GM18508 (cell line): ENCODE results near the gene AXDND1.
"Not testable (repeated sequence)": the region's sequence is repeated elsewhere in the genome, so short reads cannot be mapped to it uniquely, and the experiment has no call there.

Experiments used
- ATAC-seq: cut with Tn5 transposase; IDR thresholded peaks from one replicate; pipeline ENCODE4 v1.9.1; 2021; ENCODE audit warnings: moderate number of reproducible peaks; ENCODE audit not compliant: insufficient read depth, unreplicated experiment

AXDND1 gene

DNA sequence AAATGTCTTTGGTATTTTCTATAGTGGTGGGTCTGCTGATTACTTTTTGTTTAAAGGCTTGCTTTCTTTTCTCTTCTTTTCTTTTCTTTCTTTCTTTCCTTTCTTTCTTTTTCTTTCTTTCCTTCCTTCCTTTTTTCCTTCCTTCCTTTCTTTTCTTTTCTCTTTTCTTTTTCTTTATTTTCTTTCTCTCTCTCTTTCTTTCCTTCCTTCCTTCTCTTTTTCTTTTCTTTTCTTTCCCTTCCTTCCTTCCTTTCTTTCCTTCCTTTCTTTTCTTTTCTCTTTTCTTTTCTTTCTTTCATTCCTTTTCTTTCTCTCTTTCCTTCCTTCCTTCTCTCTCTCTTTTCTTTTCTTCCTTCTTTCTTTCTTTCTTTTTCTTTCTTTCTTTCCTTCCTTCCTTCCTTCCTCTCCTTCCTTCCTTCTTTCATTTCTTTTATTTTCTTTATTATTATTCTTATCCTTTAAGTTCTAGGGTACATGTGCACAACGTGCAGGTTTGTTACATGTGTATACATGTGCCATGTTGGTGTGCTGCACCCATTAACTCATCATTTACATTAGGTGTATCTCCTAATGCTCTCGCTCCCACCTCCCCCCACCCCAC is 93.9 kb downstream of the AXDND1 start:
- not testable (repeated sequence) for ATAC-seq

DNA sequence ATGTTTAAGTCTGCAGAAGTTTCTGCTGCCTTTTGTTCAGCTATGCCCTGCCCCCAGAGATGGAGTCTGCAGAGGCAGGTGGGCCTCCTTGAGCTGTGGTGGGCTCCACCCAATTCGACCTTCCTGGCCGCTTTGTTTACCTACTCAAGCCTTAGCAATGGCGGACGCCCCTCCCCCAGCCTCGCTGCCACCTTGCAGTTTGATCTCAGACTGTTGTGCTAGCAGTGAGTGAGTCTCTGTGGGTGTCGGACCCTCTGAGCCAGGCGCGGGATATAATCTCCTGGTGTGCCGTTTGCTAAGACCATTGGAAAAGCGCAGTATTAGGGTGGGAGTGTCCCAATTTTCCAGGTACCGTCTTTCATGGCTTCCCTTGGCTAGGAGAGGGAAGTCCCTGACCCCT is 99.9 kb downstream of the AXDND1 start:
- not testable (repeated sequence) for ATAC-seq

GRCh38 chr1:179474713-179475112 is 108.9 kb downstream of the AXDND1 start:
- ATAC-seq, result no peak

DNA sequence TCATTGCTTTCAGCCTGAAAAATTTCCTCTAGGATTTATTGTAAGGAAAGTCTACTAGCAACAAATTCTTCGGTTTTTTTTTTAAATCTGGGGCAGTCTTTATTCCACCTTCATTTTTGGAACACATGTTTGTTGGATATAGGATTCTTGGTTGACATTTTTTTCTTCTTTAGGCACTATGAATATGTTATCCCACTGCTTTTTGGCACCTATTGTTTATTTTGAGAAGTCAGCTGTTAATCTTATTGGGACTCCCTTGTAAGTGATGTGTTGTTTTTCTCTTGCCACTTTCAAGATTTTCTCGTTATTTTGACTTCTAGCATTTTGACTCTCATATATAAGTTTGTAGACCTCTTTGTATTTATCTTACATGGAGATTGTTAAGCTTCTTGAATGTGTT is 110.7 kb downstream of the AXDND1 start:
- ATAC-seq, result no peak

DNA sequence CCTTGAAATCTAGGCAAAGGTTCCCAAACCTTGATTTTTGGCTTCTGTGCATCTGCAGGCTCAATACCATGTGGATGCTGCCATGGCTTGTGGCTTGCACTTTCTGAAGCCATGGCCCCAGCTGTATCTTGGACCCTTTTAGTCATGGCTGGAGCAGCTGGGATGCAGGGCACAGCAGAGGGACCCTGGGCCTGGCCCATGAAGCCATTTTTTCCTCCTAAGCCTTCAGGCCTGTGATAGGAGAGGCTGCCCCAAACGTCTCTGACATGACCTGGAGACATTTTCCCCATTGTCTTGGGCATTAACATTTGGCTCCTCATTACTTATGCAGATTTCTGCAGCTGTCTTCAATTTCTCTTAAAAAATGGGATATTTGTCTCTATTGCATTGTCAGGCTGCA is 112.6 kb downstream of the AXDND1 start:
- ATAC-seq, result no peak

DNA sequence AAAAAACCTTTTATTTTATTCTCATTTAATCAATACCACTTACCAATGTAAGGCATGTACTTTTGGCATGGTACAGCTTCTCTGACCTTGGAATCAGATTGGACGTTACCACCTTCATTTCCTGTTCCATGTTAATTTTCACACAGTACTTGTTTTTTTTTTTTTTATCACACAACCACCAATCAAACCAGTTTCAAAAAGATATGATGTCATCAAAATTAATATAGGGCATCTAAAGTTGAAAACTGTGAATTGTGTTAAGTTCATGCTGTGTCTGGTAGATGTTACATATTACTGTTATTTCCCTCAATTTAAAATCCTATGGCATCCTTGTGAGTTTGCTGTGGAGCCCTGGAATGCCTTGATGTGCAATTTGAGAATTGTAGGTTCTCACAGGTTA is 124.8 kb downstream of the AXDND1 start:
- no peak for ATAC-seq

GRCh38 chr1:179493323-179493722 is 127.6 kb downstream of the AXDND1 start:
- no peak for ATAC-seq

- no peak for ATAC-seq
Measured at GRCh38 chr1:179506199-179506598, 140.4 kb downstream of the AXDND1 start.

GRCh38 chr1:179509384-179509783 is 143.6 kb downstream of the AXDND1 start:
- ATAC-seq, result no peak

GRCh38 chr1:179510038-179510437 is 144.3 kb downstream of the AXDND1 start:
- ATAC-seq, result peak; percentile 76

DNA sequence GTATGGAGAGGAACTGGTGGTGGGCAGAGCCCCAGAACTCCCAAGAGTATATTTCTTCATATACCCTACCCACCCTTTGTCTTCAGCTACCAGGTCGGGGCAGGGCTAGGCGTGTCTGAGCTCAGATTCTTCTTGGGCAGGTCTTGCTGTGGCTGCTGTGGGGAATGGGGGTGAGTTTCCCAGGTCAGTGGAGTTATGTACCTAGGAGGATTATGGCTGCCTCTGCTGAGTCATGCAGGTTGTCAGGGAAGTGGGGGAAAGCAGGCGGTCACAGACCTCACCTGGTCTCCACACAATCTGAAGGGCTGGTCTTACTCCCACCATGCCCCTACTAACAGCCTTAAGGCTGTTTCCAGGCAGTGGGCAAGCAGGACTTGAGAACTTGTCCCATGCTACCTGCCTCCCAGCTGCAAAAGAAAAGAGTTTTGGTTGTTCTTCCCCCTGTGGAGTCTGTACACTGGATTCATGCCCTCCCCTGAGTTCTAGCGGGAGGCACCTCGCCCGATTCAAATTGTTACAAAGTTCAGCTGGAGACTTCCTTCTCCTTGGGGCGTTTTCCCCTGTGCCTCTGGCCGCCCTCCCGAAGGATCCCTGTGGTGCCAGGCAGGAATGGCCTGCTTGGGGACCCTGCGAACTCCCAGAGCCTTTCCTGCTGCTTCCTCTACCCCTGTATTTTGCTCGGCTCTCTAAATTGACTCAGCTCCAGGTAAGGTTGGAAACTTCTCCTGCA is 151.4 kb downstream of the AXDND1 start:
- no peak for ATAC-seq

DNA sequence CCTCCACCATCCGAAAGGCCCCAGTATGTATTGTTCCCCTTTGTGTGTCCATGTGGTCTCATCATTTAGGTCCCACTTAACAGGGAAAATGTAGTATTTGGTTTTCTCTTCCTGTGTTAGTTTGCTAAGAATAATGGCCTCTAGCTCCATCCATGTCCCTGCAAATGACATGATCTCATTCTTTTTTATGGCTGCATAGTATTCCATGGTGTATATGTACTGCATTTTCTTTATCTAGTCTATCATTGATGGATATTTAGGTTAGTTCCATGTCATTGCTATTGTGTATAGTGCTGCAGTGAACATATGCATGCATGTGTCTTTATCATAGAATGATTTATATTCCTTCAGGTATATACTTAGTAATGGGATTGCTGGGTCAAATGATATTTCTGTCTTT is 152.8 kb downstream of the AXDND1 start:
- not testable (repeated sequence) for ATAC-seq

DNA sequence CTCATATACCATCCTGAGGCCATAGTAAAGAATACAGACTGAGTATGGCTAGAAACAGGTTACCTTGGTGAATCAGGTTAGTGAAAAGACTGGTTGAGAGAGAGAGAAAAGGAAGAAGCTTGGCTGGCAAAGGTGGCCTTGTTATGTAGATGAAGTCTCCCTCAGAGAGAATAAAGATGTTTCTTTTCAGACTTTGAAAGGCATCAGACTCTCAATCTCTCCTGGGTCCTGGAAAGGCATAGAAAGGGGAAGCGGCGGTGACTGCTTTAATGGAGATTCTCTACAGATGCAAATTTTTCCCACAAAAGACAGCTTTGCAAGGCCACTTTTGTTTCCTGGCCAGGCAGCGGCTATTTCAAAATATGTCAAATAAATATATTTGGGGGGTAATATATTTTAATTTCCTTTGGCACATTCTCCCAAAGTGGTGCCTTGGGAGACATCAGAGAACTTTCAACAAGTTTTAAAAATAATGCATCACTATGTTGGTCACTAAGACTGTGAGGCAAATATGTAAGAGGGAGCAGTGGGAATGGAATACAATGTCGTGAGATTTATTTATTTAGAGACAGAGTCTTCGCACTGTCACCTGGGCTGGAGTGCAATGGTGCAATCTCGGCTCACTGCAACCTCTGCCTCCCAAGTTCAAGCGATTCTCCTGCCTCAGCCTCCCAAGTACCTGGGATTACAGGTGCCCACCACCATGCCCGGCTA is 163.9 kb downstream of the AXDND1 start:
- no peak for ATAC-seq

- ATAC-seq, result no peak
Measured at GRCh38 chr1:179530352-179530751, 164.6 kb downstream of the AXDND1 start.

DNA sequence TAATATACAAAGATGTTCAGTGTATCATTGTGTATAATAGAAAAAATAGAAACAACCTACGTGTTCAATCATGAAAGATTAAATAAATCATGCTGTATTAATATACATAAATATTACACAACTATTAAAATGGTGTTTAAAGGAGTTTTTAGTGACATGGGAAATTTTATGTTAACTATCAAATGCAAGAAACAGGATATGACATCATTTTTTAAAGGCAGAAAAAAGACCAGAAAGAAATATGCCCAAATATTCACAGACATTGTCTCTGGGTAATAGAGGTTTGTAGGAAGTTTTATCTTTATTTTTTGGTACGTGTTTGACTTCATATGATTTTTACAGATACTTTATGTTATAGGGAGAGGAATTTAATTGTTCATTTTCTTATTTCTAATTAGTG is 176.0 kb downstream of the AXDND1 start:
- ATAC-seq, result no peak

DNA sequence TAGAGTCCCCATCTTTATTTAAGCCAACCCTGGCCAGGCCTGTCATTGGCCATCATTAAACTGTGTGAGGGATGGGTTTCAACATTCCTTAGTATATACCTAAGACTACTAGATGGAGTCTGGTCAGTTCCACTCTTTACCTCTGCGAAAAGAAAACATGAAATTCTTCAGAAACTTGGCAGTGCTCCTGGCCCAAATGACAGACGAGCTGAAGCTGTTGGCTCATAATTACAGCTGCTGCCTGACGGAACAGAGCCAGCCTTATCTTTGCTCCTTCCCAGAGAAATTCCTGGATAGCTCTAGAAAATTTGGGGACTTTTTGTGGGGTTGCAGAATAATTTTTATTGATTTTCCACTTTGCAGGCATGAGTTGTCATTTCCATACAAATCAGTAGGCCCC is 179.6 kb downstream of the AXDND1 start:
- no peak for ATAC-seq

GRCh38 chr1:179547021-179547535 is 181.3 kb downstream of the AXDND1 start:
- ATAC-seq, result no peak

DNA sequence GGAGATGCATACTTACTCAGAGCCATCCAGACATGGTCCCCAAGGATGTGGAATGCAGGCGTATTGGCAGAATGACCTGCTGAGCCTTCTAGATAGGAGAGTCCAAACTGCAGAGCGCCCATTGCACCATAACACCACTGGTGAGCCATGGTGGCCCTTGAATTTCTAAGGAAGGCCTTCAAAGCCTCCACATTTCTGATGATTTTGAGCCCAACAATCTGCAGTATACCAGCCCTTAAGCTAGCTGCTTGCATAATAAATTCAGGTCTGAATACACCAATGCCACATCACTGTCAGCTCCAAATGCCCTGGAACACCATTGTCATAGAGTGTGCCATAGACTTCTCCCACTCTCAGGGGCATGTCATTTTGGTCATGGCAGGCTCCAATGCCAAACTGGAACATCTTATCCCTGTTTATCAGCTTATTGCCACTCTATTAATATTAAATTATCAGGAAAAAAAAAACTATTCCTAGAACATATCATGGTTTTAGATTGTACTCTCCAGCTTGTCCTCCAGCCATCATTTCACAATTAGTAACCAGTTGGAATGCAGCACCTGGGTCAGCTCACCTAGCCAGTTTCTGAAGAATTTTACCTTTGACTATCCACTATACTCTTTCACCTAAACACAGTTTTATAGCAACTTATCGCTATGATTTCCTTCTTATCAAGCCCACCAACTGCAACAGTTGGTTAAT is 183.0 kb downstream of the AXDND1 start:
- ATAC-seq, result no peak

DNA sequence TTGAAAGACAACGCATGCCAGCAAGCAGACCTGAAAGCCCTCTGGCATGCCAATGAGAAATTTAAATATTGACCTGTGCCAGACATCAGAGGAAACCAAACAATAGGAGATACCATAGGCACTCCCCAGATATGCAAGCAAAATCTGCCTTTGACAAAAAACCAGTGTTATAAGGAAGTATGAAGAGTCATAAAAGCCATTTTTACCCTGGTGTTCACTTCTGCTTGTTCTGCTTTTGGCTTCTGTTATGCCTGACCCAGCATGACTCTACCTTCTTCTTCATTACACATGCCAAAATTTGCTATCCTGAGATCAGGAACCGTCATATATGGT is 183.6 kb downstream of the AXDND1 start:
- ATAC-seq, result no peak

DNA sequence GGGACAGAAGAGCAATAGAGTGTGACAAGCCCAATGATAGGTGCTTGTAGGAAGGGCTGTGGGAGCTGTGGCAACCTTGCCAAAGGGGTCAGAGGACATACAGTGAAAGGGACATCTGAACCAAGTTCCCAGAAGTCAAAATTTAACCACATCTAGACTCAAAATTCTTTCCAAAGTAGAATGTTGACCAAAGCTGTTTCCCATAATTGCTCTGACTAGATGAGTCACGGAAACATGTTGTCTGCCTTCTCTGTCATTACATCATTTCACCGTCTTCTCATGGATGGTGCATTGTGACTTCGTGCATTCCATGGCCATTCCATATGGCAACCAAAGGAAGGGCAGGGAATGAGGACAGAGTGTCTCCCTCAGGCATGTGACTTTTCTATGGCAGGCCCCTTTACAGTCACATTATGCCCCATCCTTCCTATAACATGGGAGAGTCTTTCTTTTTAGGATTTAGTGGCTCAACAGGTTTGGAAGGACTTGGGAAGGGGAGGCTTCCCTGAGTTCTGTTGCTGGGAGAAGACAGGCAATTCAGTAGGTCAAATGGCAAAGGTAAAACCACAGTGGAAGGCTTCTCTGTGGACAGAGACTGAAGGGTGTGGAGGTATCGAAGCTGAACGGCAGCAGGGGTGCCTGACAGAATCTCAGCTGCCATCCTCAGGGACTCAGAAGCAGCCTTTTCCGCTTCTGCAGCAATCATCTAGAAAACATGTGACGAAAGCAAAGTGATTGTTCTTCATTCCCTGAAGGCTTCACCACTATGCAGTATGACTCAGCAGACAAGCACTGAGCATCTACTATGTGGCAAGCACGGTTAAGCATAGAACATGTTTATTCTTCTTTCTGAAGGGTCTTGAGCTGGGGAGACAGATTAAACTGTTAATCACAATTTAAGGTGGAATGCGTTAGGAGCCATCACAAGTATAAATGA is 185.2 kb downstream of the AXDND1 start:
- ATAC-seq, result no peak
